SK-N-SH (cell line): ENCODE measurements around the gene DENND6B. TPM values are rescaled to one million over a fixed set of nuclear protein-coding genes. Genes with fewer than 3 reads are reported as not detected.

Experiments used
- CTCF ChIA-PET: fragments of 300-600, 350-600 bp; formaldehyde crosslinking; extraction: SDS; loops from one replicate; lab custom pipeline; 2021; lab: Yijun Ruan, JAX
- POLR2A ChIA-PET: fragments of 350-600 bp; sonication (Branson Sonifier 250); formaldehyde crosslinking; extraction: SDS; loops from one replicate; lab custom pipeline; 2020; ENCODE audit warnings: antibody characterized with exemption, inconsistent platforms; lab: Yijun Ruan, JAX
- DNase-seq: peaks from one replicate; pipeline ENCODE4 v3.0.0; 2012
- H2AFZ ChIP-seq: fragments of 200-600 bp; sonication (generic); 2 replicates; pipeline ENCODE4 v1.8.1; 2016; ENCODE audit warnings: antibody characterized with exemption, mild to moderate bottlenecking, low read depth
- H3F3A ChIP-seq: fragments of 200-600 bp; sonication (generic); replicated peaks from 2 replicates; pipeline ENCODE3; 2016; ENCODE audit warnings: antibody characterized with exemption, mild to moderate bottlenecking; ENCODE audit not compliant: insufficient read depth
- H3K27ac ChIP-seq, 2 experiments: fragments of 200-500 bp in 1 of 2; fragments of 200-600 bp in 1 of 2; sonication (Bioruptor generic) in 1 of 2; sonication (generic), shearing (Covaris generic) in 1 of 2; 2 replicates each; pipeline versions ENCODE4 v1.5.1 to v1.6.1; 2014 to 2016; ENCODE audit warnings: low read depth in 2 of 2, inconsistent platforms in 1 of 2, low read length in 1 of 2, mild to moderate bottlenecking in 1 of 2, mixed read lengths in 1 of 2
- H3K27me3 ChIP-seq: fragments of 200-600 bp; sonication (generic), shearing (Covaris generic); 2 replicates; pipeline ENCODE4 v1.6.1; 2016; ENCODE audit warnings: mixed run types; ENCODE audit not compliant: insufficient read depth
- H3K36me3 ChIP-seq, 2 experiments: fragments of 200-500 bp in 1 of 2; fragments of 200-600 bp in 1 of 2; sonication (Bioruptor generic) in 1 of 2; sonication (generic) in 1 of 2; replicated peaks in 1 of 2; 2 replicates each; pipeline versions ENCODE3 to v1.5.1; 2014 to 2016; ENCODE audit warnings: low read length in 1 of 2, mild to moderate bottlenecking in 1 of 2; ENCODE audit not compliant: insufficient read depth in 2 of 2, control insufficient read depth in 1 of 2
- H3K4me1 ChIP-seq, 2 experiments: fragments of 200-500 bp in 1 of 2; fragments of 200-600 bp in 1 of 2; sonication (Bioruptor generic) in 1 of 2; sonication (generic), shearing (Covaris generic) in 1 of 2; 2 replicates each; pipeline versions ENCODE4 v1.5.1 to v1.6.1; 2014 to 2016; ENCODE audit warnings: low read depth in 1 of 2, low read length in 1 of 2, mixed run types in 1 of 2; ENCODE audit not compliant: insufficient read depth in 2 of 2, control insufficient read depth in 1 of 2
- H3K4me2 ChIP-seq: fragments of 200-600 bp; sonication (generic), shearing (Covaris generic); 2 replicates; pipeline ENCODE4 v1.6.1; 2017; ENCODE audit warnings: mixed run types
- H3K4me3 ChIP-seq, 2 experiments: fragments of 200-500 bp in 1 of 2; fragments of 200-600 bp in 1 of 2; sonication (Bioruptor generic) in 1 of 2; sonication (generic), shearing (Covaris generic) in 1 of 2; 2 replicates each; pipeline versions ENCODE4 v1.5.1 to v1.8.1; 2014 to 2016; ENCODE audit warnings: low read depth in 2 of 2, inconsistent platforms in 1 of 2, low read length in 1 of 2, mild to moderate bottlenecking in 1 of 2, mixed read lengths in 1 of 2, moderate library complexity in 1 of 2
- H3K79me2 ChIP-seq: fragments of 200-600 bp; sonication (generic); 2 replicates; pipeline ENCODE4 v1.8.1; 2017; ENCODE audit warnings: mild to moderate bottlenecking; ENCODE audit not compliant: insufficient read depth
- H3K9ac ChIP-seq: fragments of 200-600 bp; sonication (generic); 2 replicates; pipeline ENCODE4 v1.6.1; 2017; ENCODE audit warnings: mixed run types
- H3K9me2 ChIP-seq: fragments of 200-600 bp; sonication (generic); 2 replicates; pipeline ENCODE4 v1.6.1; 2017; ENCODE audit warnings: mixed run types
- H3K9me3 ChIP-seq: fragments of 200-600 bp; sonication (generic); 2 replicates; pipeline ENCODE4 v1.6.1; 2017; ENCODE audit warnings: mixed run types, mild to moderate bottlenecking, moderate library complexity
- H4K20me1 ChIP-seq: fragments of 200-600 bp; sonication (generic); 2 replicates; pipeline ENCODE4 v1.6.1; 2017; ENCODE audit warnings: mild to moderate bottlenecking, mixed run types; ENCODE audit not compliant: insufficient read depth
- CHD2 ChIP-seq: fragments of 150-350 bp; IDR thresholded peaks from 2 replicates; pipeline ENCODE4 v1.6.1; 2018; ENCODE audit warnings: low read length; ENCODE audit not compliant: partially characterized antibody
- EZH2phosphoT487 ChIP-seq: fragments of 200-600 bp; sonication (generic); IDR thresholded peaks from 2 replicates; pipeline ENCODE4 v1.6.1; 2017; ENCODE audit warnings: low read depth, mixed run types, mild to moderate bottlenecking, antibody characterized with exemption, moderate library complexity, borderline replicate concordance
- GATA2 ChIP-seq: sonication (generic); formaldehyde crosslinking; IDR thresholded peaks from 2 replicates; pipeline ENCODE4 v1.5.0; 2020; ENCODE audit warnings: mild to moderate bottlenecking, missing genetic modification reagents
- JUND ChIP-seq: IDR thresholded peaks from 2 replicates; pipeline ENCODE4 v1.4.0; 2012
- POLR2AphosphoS5 ChIP-seq: IDR thresholded peaks from 2 replicates; pipeline ENCODE4 v1.6.1; 2012; ENCODE audit warnings: low read depth, low read length
- RAD21 ChIP-seq: IDR thresholded peaks from 2 replicates; pipeline ENCODE4 v1.6.1; 2012; ENCODE audit warnings: mild to moderate bottlenecking, low read length
- RXRA ChIP-seq: IDR thresholded peaks from 2 replicates; pipeline ENCODE4 v1.4.0; 2012; ENCODE audit warnings: low read depth, mild to moderate bottlenecking, borderline replicate concordance
- SMC3 ChIP-seq: IDR thresholded peaks from 2 replicates; pipeline ENCODE4 v1.6.1; 2012; ENCODE audit warnings: low read depth, low read length, improper control_type of control experiment
- TAF1 ChIP-seq: IDR thresholded peaks from 2 replicates; pipeline ENCODE4 v1.6.1; 2012; ENCODE audit warnings: low read depth, mild to moderate bottlenecking, low read length, moderate library complexity, borderline replicate concordance
- TCF12 ChIP-seq: IDR thresholded peaks from 2 replicates; pipeline ENCODE4 v1.4.0; 2012
- TEAD4 ChIP-seq: IDR thresholded peaks from 2 replicates; pipeline ENCODE4 v1.4.0; 2012; ENCODE audit warnings: mild to moderate bottlenecking, borderline replicate concordance; ENCODE audit not compliant: insufficient read depth
- USF1 ChIP-seq: IDR thresholded peaks from 2 replicates; pipeline ENCODE4 v1.4.0; 2012; ENCODE audit warnings: low read depth, borderline replicate concordance
- ZBTB33 ChIP-seq: IDR thresholded peaks from 2 replicates; pipeline ENCODE4 v1.4.0; 2012; ENCODE audit warnings: low read depth, borderline replicate concordance
- WGBS: methylation state at CpG from one replicate; pipeline ENCODE4 v1.1.6; 2017; ENCODE audit warnings: low lambda C conversion rate; 5-methylcytosine and 5-hydroxymethylcytosine counted together
- polyA plus RNA-seq, 3 experiments: library from polyadenylated mRNA; depleted of rRNA; stranded (reverse); fragments of >200 nt; gene quantifications; 2 replicates each; pipeline ENCODE4 v1.2.3, GENCODE V29; 2012
- TF ChIP-seq, protein P1 (sequence below): IDR thresholded peaks from 2 replicates; pipeline ENCODE4 v1.6.1; 2012; ENCODE audit warnings: mild to moderate bottlenecking, low read depth, low read length, moderate library complexity
- TF ChIP-seq, protein P2 (sequence below): IDR thresholded peaks from 2 replicates; pipeline ENCODE4 v1.4.0; 2012; ENCODE audit warnings: low read depth
- TF ChIP-seq, protein P3 (sequence below): IDR thresholded peaks from 2 replicates; pipeline ENCODE4; 2012

The DENND6B gene
- polyA plus RNA-seq, 1 of the 3 experiments (the other 2 are of a cell fraction), result 5.6 TPM

DNA sequence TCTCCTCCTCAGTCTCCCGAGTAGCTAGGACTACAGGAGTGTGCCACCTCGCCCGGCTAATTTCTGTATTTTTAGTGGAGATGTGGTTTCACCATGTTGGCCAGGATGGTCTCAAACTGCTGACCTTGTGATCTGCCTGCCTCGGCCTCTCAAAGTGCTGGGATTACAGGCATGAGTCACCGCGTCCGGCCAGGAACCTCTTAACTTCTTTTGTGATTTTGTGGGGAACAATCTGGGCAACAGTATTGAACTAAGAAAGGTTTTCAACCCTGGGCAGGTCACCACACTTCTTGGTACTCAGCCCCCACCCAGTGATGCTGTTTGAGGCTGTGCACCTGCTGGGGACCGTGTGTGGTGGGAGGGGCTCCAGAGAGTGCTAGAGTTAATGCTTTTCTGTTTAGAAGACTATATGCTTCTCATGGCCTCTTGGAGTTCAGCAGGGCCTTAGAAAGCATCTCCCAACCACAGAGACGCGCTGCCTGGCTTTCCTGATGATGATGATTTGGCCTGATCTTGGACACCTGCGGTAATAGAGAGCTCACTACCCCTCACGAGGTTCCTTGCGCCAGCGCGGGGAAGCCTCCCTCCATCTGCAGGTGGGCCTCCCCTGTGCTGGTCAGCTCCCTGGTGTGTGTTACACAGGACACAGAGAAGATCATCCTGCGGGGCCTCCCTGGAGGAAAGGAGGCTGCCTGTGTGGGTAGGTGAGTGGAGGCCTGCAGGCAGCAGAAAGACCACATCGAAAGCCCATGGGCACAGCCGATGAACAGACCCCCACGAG, 1.2 kb downstream of the DENND6B start:
- peak overlapping the region; percentile 80 for H3K4me2 ChIP-seq
- H3K9me2 ChIP-seq, result no peaks in the 10 kb centered on the region
- peaks cover 6 to 12% of the 10 kb centered on the region in 2 experiments; a peak in 2 of 4 replicates for H3K4me1 ChIP-seq
- peak overlapping the region; percentile 59 to 75 for H3K4me3 ChIP-seq
- DNase-seq, result no peak
- H3F3A ChIP-seq, result peaks cover 12% of the 10 kb centered on the region
- H3K79me2 ChIP-seq, result peaks cover 12% of the 10 kb centered on the region
- no peak overlapping the region for H3K27ac ChIP-seq
- H3K9ac ChIP-seq, result peak overlapping the region; percentile 68
- H3K36me3 ChIP-seq, result no peaks in the 10 kb centered on the region
- 83% methylated on average over 16 of the region's 19 CpGs for WGBS
- no peaks in the 10 kb centered on the region for H3K9me3 ChIP-seq
- no peaks in the 10 kb centered on the region for H3K27me3 ChIP-seq
- H2AFZ ChIP-seq, result no peak overlapping the region
- H4K20me1 ChIP-seq, result no peaks in the 10 kb centered on the region
- POLR2A ChIA-PET, result interaction anchor here (1.2 kb wide), 1 partner anchor 10 kb away, joined by 6 read pairs; no protein-coding TSS in a partner anchor
- CTCF ChIA-PET, result interaction anchor here (0.7 to 8.0 kb wide), 18 partner anchors 12 to 259 kb away, joined by 3 to 101 read pairs (median 4); partner anchors contain the start of genes HDAC10 and MAPK12
- TF ChIP-seq TAF1, result no peak
- TF ChIP-seq, protein P1, sequence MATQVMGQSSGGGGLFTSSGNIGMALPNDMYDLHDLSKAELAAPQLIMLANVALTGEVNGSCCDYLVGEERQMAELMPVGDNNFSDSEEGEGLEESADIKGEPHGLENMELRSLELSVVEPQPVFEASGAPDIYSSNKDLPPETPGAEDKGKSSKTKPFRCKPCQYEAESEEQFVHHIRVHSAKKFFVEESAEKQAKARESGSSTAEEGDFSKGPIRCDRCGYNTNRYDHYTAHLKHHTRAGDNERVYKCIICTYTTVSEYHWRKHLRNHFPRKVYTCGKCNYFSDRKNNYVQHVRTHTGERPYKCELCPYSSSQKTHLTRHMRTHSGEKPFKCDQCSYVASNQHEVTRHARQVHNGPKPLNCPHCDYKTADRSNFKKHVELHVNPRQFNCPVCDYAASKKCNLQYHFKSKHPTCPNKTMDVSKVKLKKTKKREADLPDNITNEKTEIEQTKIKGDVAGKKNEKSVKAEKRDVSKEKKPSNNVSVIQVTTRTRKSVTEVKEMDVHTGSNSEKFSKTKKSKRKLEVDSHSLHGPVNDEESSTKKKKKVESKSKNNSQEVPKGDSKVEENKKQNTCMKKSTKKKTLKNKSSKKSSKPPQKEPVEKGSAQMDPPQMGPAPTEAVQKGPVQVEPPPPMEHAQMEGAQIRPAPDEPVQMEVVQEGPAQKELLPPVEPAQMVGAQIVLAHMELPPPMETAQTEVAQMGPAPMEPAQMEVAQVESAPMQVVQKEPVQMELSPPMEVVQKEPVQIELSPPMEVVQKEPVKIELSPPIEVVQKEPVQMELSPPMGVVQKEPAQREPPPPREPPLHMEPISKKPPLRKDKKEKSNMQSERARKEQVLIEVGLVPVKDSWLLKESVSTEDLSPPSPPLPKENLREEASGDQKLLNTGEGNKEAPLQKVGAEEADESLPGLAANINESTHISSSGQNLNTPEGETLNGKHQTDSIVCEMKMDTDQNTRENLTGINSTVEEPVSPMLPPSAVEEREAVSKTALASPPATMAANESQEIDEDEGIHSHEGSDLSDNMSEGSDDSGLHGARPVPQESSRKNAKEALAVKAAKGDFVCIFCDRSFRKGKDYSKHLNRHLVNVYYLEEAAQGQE, result peak; percentile 76; the same call in 1 of the 2 replicates

GRCh38 chr22:50323900-50324299, 2.9 kb downstream of the DENND6B start:
- CTCF ChIA-PET, result interaction anchor here (1.2 to 8.0 kb wide), 5 partner anchors 17 to 50 kb away, joined by 3 to 101 read pairs (median 4); partner anchors contain the start of gene PLXNB2
- peaks cover 6 to 12% of the 10 kb centered on the region in 2 experiments; a peak in 2 of 4 replicates for H3K4me1 ChIP-seq

More at GRCh38 chr22:50323900-50324299, 2.9 kb downstream of the DENND6B start:
- peaks cover 12% of the 10 kb centered on the region for H3K79me2 ChIP-seq
- no peaks in the 10 kb centered on the region for H3K36me3 ChIP-seq
- H3K9ac ChIP-seq, result no peak overlapping the region
- POLR2A ChIA-PET, result interaction anchor here (1.2 kb wide), 1 partner anchor 8 kb away, joined by 6 read pairs; no protein-coding TSS in a partner anchor
- no peak overlapping the region for H3K4me3 ChIP-seq
- no peaks in the 10 kb centered on the region for H4K20me1 ChIP-seq
- DNase-seq, result no peak
- peaks cover 7% of the 10 kb centered on the region for H3F3A ChIP-seq
- H3K4me2 ChIP-seq, result no peak overlapping the region
- no peaks in the 10 kb centered on the region for H3K27me3 ChIP-seq
- H3K9me2 ChIP-seq, result no peaks in the 10 kb centered on the region
- H2AFZ ChIP-seq, result no peak overlapping the region
- no CpG with 5 or more reads among the region's 5 CpGs for WGBS
- H3K9me3 ChIP-seq, result no peaks in the 10 kb centered on the region
- no peak overlapping the region for H3K27ac ChIP-seq
- no peak for TF ChIP-seq USF1
- TF ChIP-seq, protein P2, sequence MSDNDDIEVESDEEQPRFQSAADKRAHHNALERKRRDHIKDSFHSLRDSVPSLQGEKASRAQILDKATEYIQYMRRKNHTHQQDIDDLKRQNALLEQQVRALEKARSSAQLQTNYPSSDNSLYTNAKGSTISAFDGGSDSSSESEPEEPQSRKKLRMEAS, result no peak
- no peak for TF ChIP-seq ZBTB33
- TF ChIP-seq TAF1, result no peak
- TF ChIP-seq JUND, result no peak
- no peak for TF ChIP-seq CHD2
- TF ChIP-seq, protein P3, sequence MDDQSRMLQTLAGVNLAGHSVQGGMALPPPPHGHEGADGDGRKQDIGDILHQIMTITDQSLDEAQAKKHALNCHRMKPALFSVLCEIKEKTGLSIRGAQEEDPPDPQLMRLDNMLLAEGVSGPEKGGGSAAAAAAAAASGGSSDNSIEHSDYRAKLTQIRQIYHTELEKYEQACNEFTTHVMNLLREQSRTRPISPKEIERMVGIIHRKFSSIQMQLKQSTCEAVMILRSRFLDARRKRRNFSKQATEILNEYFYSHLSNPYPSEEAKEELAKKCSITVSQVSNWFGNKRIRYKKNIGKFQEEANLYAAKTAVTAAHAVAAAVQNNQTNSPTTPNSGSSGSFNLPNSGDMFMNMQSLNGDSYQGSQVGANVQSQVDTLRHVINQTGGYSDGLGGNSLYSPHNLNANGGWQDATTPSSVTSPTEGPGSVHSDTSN, result no peak
- TF ChIP-seq TCF12, result no peak
- no peak for TF ChIP-seq GATA2 (CRISPR knock-in tag)
- TF ChIP-seq SMC3, result no peak
- no peak for TF ChIP-seq TEAD4
- no peak for TF ChIP-seq POLR2AphosphoS5
- TF ChIP-seq RXRA, result no peak
- no peak for TF ChIP-seq RAD21
- TF ChIP-seq EZH2phosphoT487, result no peak
- TF ChIP-seq, all 33 proteins: peak for 0
